ENCODE results near the gene KIF25.

DNA sequence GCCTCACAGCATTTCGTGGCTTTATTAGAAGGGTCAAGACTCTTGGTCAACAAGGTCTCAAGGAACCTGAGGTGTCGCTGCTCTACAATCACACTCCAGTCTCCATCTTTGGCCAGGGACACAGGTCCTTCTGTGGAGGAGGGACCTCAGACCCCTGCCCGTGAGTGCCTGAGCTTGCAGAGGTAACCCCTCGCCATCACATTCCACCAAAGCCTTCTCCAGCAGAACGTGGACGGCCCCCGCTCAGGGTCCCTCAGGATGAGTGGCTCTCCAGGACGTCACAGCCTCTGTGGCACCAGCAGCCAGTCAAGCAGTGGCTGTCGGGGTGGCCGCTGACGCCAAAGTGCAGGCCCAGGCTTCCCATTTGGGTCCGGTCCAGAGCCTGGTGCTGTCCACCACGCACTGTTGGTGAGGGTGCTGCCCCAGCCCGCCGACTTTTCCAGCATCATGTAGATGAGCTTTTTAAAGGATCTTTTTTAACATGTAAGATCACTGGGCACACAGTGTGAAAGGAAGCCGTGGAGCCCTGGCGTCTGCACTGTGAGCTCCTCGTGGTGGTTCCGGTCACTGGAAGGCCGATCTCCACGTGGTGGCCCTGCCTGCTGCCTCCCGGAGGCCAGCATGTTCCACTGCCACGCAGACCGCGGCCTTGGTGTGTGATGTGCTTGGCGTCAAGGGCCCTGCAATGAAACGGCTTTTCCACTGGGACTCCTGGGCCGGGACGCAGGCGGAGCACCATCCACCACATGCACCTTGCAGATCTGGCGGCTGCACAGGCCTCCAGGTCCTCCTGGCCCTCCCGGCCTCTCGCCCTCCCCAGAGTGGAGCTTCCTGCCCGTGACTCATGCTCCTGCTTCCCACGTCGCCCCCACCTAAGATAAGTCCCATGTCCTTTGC, 8.3 kb upstream of the KIF25 start:
- TF ChIP-seq, protein P1, sequence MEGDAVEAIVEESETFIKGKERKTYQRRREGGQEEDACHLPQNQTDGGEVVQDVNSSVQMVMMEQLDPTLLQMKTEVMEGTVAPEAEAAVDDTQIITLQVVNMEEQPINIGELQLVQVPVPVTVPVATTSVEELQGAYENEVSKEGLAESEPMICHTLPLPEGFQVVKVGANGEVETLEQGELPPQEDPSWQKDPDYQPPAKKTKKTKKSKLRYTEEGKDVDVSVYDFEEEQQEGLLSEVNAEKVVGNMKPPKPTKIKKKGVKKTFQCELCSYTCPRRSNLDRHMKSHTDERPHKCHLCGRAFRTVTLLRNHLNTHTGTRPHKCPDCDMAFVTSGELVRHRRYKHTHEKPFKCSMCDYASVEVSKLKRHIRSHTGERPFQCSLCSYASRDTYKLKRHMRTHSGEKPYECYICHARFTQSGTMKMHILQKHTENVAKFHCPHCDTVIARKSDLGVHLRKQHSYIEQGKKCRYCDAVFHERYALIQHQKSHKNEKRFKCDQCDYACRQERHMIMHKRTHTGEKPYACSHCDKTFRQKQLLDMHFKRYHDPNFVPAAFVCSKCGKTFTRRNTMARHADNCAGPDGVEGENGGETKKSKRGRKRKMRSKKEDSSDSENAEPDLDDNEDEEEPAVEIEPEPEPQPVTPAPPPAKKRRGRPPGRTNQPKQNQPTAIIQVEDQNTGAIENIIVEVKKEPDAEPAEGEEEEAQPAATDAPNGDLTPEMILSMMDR (IDR thresholded peaks at IDR 0.05): no peak
- TF ChIP-seq POLR2A (IDR thresholded peaks at IDR 0.05): no peak
